ENCODE results near the gene GALNS. TPM values are rescaled to one million over a fixed set of nuclear protein-coding genes. Genes with fewer than 3 reads are reported as not detected.

The GALNS gene
- total RNA-seq, 2 experiments from 2014 or later = 17.2 to 49.0 TPM

GRCh38 chr16:88792668-88793250 is 64.0 kb downstream of the GALNS start:
- Histone ChIP-seq H3K4me3 (ENCODE audit: low read depth, low read length, poor library complexity, severe bottlenecking) (peak overlapping the region; percentile 59), H3K9me2 (ENCODE audit: insufficient read depth, low read length) (no peaks in the 10 kb centered on the region), H4K20me1 (ENCODE audit: insufficient read depth, low read length) (no peaks in the 10 kb centered on the region), H3K79me2 (ENCODE audit: insufficient read depth, low read depth, low read length) (no peaks in the 10 kb centered on the region), H3K4me2 (ENCODE audit: low read length) (peak overlapping the region; percentile 80), H3K36me3 (ENCODE audit: insufficient read depth, low read length) (0 out of 2 replicates have a peak, but pooled peaks cover under 1% of the 10 kb centered on the region), H3K9me3 (ENCODE audit: low read length) (no peaks in the 10 kb centered on the region), H2AFZ (ENCODE audit: low read length) (peak overlapping the region; percentile 24; the same call in 1 of the 2 replicates), H3K4me1 (ENCODE audit: insufficient read depth, low read length, poor library complexity, severe bottlenecking) (peaks cover 61% of the 10 kb centered on the region), H3K27ac (ENCODE audit: low read depth, low read length, poor library complexity, severe bottlenecking) (peak overlapping the region; percentile 80)
- intact Hi-C loops (cut with micrococcal nuclease; ENCODE audit: unreplicated experiment) = no loop called here
- TF ChIP-seq EZH2phosphoT487 (IDR thresholded peaks at IDR 0.05; ENCODE audit: borderline replicate concordance, low read depth, low read length) (no peak), CTCF (conservative IDR thresholded peaks at IDR 0.05; ENCODE audit: low read length) (no peak)
- CTCF ChIA-PET (ENCODE audit: unreplicated experiment) = interaction anchor here (0.6 to 1.0 kb wide), 3 partner anchors 10 to 61 kb away, joined by 5 to 8 read pairs (median 5); no protein-coding TSS in a partner anchor
- POLR2A ChIA-PET = interaction anchor here (0.6 to 2.6 kb wide), 8 partner anchors 8 to 865 kb away, joined by 3 to 17 read pairs (median 8); partner anchors contain the start of genes CDT1, CHMP1A and SPATA33
- no peak for DNase-seq (ENCODE audit: low spot score)
- BruUV-seq (replicated peaks) = no TSS peak

- H4K20me1 ChIP-seq (ENCODE audit: insufficient read depth, low read length) = no peaks in the 10 kb centered on the region
- no peak for DNase-seq (ENCODE audit: low spot score)
- H3K9me2 ChIP-seq (ENCODE audit: insufficient read depth, low read length) = no peaks in the 10 kb centered on the region
- no TSS peak for BruUV-seq (replicated peaks)
- no peaks in the 10 kb centered on the region for H3K9me3 ChIP-seq (ENCODE audit: low read length)
- CTCF ChIA-PET (ENCODE audit: unreplicated experiment) = no interaction called here
- intact Hi-C loops (cut with micrococcal nuclease; ENCODE audit: unreplicated experiment) = no loop called here
- no peak overlapping the region for H3K4me3 ChIP-seq (ENCODE audit: low read depth, low read length, poor library complexity, severe bottlenecking)
- H3K4me2 ChIP-seq (ENCODE audit: low read length) = peak overlapping the region; percentile 80
- no peak overlapping the region for H2AFZ ChIP-seq (ENCODE audit: low read length)
- no peak for TF ChIP-seq CTCF (conservative IDR thresholded peaks at IDR 0.05; ENCODE audit: low read length)
- no peak for TF ChIP-seq EZH2phosphoT487 (IDR thresholded peaks at IDR 0.05; ENCODE audit: borderline replicate concordance, low read depth, low read length)
- H3K27ac ChIP-seq (ENCODE audit: low read depth, low read length, poor library complexity, severe bottlenecking) = peak overlapping the region; percentile 80
- no peaks in the 10 kb centered on the region for H3K36me3 ChIP-seq (ENCODE audit: insufficient read depth, low read length)
- no peaks in the 10 kb centered on the region for H3K79me2 ChIP-seq (ENCODE audit: insufficient read depth, low read depth, low read length)
- H3K4me1 ChIP-seq (ENCODE audit: insufficient read depth, low read length, poor library complexity, severe bottlenecking) = peaks cover 61% of the 10 kb centered on the region
- POLR2A ChIA-PET = interaction anchor here (1.2 kb wide), 1 partner anchor 9 kb away, joined by 15 read pairs; no protein-coding TSS in a partner anchor
These were observed 64.6 kb downstream of the GALNS start for GRCh38 chr16:88792078-88792550.
